ENCODE data around the gene MPHOSPH9.

GRCh38 chr12:123105211-123105826 lies 127.6 kb downstream of the MPHOSPH9 start:
- TF ChIP-seq, protein P1, sequence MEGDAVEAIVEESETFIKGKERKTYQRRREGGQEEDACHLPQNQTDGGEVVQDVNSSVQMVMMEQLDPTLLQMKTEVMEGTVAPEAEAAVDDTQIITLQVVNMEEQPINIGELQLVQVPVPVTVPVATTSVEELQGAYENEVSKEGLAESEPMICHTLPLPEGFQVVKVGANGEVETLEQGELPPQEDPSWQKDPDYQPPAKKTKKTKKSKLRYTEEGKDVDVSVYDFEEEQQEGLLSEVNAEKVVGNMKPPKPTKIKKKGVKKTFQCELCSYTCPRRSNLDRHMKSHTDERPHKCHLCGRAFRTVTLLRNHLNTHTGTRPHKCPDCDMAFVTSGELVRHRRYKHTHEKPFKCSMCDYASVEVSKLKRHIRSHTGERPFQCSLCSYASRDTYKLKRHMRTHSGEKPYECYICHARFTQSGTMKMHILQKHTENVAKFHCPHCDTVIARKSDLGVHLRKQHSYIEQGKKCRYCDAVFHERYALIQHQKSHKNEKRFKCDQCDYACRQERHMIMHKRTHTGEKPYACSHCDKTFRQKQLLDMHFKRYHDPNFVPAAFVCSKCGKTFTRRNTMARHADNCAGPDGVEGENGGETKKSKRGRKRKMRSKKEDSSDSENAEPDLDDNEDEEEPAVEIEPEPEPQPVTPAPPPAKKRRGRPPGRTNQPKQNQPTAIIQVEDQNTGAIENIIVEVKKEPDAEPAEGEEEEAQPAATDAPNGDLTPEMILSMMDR (IDR thresholded peaks at IDR 0.05): no peak
- TF ChIP-seq EZH2 (IDR thresholded peaks at IDR 0.05) (no peak), EZH2phosphoT487 (IDR thresholded peaks at IDR 0.05) (no peak)

Data from neural progenitor cell (in vitro differentiated cells).